Dedifferentiated amniotic fluid mesenchymal stem cell (primary cell): ENCODE results near the gene C3orf49.

Experiments
- DNase-seq: peaks from one replicate; pipeline ENCODE4 v3.0.0-alpha.2; 2016; ENCODE audit errors: extremely low spot score

Gene C3orf49

DNA sequence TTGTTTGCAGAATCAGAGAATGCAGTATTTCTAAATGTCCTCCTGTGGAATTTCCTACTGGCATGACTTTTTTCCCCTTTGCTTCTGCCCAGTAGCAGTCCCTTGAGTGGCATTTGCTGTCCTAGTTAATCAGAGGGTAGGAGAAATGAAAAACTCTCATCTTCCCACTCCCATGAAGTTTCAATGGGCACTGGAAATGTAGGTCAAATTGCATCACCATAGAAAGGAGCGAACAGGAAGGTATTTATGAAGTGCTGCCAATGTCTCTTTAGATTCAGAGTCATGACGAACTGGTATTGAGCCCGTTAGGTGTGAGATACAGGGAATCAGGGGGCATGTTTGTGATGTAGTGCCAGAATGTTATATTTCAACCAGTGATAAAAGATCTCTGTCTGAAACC is 67.8 kb downstream of the C3orf49 start:
- DNase-seq = no peak

DNA sequence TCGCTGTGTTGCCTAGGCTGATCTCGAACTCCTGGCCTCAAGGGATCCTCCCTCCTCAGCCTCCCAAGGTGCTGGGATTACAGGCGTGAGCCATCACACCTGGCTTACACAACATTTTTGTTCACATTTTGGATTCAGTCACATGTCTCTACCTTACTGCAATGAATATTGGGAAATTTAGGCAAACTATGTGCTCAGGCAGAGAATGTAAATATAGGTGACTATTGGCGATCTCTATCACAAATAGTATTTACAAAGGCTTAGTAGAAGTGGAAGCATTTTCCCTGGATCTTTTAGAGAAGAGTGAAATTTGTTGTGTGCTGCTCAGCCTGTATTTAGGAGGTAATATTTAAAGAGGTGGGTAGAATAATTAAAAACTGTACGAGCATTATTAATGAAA is 72.4 kb downstream of the C3orf49 start:
- no peak for DNase-seq

DNA sequence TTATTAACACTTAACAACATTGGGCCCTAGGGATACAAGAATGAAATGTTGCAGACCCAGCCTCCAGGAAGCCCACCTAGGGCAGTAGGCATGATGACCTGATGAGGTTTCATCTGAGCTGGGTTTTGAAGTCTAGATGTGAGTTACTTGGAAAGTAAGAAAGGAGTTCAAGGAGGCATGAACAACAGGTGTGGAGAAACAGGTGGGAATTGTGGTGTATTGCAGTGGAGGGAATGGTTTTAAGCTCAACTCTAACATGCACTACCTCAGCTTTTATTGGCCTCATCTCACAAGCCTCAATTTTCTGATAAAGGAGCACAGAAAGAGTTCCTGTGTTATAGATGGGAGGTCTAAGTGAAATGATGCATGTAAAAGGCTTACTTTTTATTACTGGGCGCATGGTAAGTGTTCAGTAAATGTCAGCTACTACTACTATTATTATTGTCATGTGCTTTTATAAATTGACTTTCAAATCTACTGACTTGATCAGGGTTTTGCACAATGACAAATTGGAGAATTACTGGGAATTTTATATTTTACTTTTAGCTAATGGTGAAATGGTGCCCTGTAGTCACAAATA is 73.8 kb downstream of the C3orf49 start:
- DNase-seq = no peak

DNA sequence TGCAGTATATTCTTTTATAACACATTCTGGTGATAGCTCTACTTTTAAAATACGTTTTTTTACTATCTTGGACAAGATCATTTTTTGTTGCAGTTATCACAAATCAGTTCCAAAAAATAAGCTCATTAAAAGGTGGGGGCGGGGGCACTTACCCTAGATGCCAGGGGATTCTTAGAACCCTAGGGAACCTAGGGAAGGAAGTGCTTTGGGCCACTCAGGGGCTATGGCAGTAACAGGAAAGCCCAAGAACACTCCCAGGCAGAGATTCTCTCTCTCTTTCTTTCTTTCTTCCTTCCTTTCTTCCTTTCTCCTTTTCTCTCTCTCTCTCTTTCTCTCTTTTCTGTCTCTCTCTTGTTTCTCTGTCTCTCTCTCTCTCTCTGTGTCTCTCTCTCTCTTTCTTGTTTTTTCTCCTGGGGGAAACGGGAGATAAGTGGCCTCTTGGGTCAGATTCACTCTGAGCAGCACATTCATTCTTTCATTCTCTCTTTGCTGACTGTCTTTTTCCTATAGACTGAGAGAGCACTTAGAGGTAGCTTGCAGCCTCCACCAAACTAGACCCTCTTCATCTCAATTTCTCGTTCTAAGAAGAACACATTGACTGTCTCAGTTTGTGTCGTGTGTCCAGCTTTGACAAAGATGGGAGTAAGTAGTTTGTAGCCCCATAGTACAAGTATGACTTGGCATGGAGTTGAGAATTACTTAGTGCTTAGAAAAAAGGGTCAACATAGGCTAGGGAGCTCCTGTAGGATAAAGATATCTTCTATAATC is 76.5 kb downstream of the C3orf49 start:
- no peak for DNase-seq

DNA sequence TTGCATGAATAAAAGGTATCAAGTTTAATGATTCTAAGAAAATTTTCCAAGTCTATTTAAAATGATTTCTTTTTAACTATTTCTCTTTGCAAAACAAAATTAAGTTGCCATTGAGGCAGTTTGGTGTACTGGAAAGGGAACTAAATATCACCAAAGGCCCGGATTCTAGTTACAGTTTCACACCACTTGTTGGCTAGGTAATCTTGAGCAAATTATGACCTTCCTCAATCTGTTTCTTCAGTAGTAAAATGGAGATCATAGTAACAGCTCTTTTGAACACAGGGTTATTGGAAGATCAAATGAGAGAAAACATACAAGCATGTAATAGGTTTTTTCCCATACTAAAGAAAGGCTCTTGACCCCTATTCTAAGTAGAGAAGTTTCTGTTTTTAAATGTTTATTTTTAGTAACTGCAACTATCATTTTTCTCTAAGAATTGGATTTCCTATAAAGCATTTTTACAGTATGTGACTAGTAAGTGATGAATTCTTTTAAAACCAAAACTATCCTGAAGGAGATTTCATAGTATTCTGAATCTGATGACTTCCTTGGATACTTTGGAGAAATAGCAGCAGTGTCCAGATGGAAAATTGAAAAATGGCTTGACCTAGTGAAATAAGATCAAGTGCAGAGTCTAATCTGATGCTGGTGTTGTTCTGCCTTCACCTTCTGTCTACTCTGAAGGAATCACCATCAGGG is 77.4 kb downstream of the C3orf49 start:
- DNase-seq = no peak
